Measurements from ENCODE around the gene TCF12. TPM values are rescaled to one million over a fixed set of nuclear protein-coding genes. Genes with fewer than 3 reads are reported as not detected.

The TCF12 gene
- total RNA-seq, 1 experiment from 2014 or later = 76.7 TPM

GRCh38 chr15:56948000-56948763, 29.7 kb downstream of the TCF12 start:
- H3K9me3 ChIP-seq (ENCODE audit: control insufficient read depth, low read depth, low read length) = no peaks in the 10 kb centered on the region
- no peak overlapping the region for H4K8ac ChIP-seq (replicated peaks; ENCODE audit: insufficient read length, low read depth, low read length)
- H3K14ac ChIP-seq (ENCODE audit: insufficient read depth, low read length) = no peak overlapping the region
- no peak overlapping the region for H3K4ac ChIP-seq (ENCODE audit: low read depth, low read length)
- H3K56ac ChIP-seq (ENCODE audit: insufficient read length, low read depth, low read length) = no peak overlapping the region
- no peak overlapping the region for H2AK5ac ChIP-seq (ENCODE audit: insufficient read length, low read length)
- H3K9me3 Mint-ChIP-seq = peaks cover 7% of the 10 kb centered on the region in 2 experiments; a peak in 3 of 5 replicates
- no peak overlapping the region for H3T11ph ChIP-seq (ENCODE audit: low read length)
- H2BK5ac ChIP-seq (ENCODE audit: insufficient read length, low read length) = no peak overlapping the region
- no peak overlapping the region for H3K9ac ChIP-seq (ENCODE audit: extremely low read depth, insufficient read length, low read length)
- no peak overlapping the region for H2BK12ac ChIP-seq (ENCODE audit: insufficient read length, low read depth, low read length)
- peaks cover 7% of the 10 kb centered on the region for H3K79me1 ChIP-seq (ENCODE audit: insufficient read depth, low read depth, low read length, poor library complexity, severe bottlenecking)
- peaks cover 14 to 25% (median 20%) of the 10 kb centered on the region in 3 experiments for H3K36me3 Mint-ChIP-seq (ENCODE audit: insufficient read depth in 1 of 3, low read depth in 3 of 3)
- no peak overlapping the region for H4K5ac ChIP-seq (ENCODE audit: insufficient read length, low read depth, low read length)
- H2BK120ac ChIP-seq (ENCODE audit: low read depth, low read length, poor library complexity, severe bottlenecking) = no peak overlapping the region
- H3K27ac ChIP-seq (ENCODE audit: insufficient read length, low read depth, low read length) = no peak overlapping the region
- no peaks in the 10 kb centered on the region for H3K27me3 ChIP-seq (ENCODE audit: insufficient read depth, low read length)
- no peaks in the 10 kb centered on the region for H4K20me1 ChIP-seq (ENCODE audit: control insufficient read depth, insufficient read depth, insufficient read length)
- H3K4me1 ChIP-seq (ENCODE audit: insufficient read depth, low read length) = no peaks in the 10 kb centered on the region
- WGBS (ENCODE audit: extremely low coverage, insufficient read length, low lambda C conversion rate) = no CpG with 5 or more reads among the region's 6 CpGs
- H3K27me3 Mint-ChIP-seq (ENCODE audit: low read depth) = no peaks in the 10 kb centered on the region
- H3K23me2 ChIP-seq (ENCODE audit: insufficient read length, low read depth, low read length, poor library complexity, severe bottlenecking) = no peaks in the 10 kb centered on the region
- no peak overlapping the region for H3K4me3 Mint-ChIP-seq
- H2BK20ac ChIP-seq (ENCODE audit: low read depth, low read length, poor library complexity, severe bottlenecking) = no peak overlapping the region
- peaks cover 8% of the 10 kb centered on the region; the same call in 1 of the 2 replicates for H3K79me2 ChIP-seq (ENCODE audit: insufficient read depth, low read length)
- no peak overlapping the region for H3K4me2 ChIP-seq (ENCODE audit: insufficient read depth, insufficient read length, low read length)
- H3K23ac ChIP-seq (ENCODE audit: insufficient read length, low read depth, low read length) = no peak overlapping the region
- peak overlapping the region in 1 of 3 experiments; percentile 56; a peak in 2 of 7 replicates for H3K27ac Mint-ChIP-seq
- H3K4me1 Mint-ChIP-seq = peaks cover 3% of the 10 kb centered on the region in 2 experiments; a peak in 2 of 4 replicates
- H2BK15ac ChIP-seq (ENCODE audit: low read depth, low read length) = no peak overlapping the region
- H4K91ac ChIP-seq (ENCODE audit: insufficient read length, low read depth, low read length) = no peak overlapping the region
- no peak for DNase-seq
- no peak overlapping the region for H2AFZ ChIP-seq (ENCODE audit: low read length)
- TF ChIP-seq, protein P1, sequence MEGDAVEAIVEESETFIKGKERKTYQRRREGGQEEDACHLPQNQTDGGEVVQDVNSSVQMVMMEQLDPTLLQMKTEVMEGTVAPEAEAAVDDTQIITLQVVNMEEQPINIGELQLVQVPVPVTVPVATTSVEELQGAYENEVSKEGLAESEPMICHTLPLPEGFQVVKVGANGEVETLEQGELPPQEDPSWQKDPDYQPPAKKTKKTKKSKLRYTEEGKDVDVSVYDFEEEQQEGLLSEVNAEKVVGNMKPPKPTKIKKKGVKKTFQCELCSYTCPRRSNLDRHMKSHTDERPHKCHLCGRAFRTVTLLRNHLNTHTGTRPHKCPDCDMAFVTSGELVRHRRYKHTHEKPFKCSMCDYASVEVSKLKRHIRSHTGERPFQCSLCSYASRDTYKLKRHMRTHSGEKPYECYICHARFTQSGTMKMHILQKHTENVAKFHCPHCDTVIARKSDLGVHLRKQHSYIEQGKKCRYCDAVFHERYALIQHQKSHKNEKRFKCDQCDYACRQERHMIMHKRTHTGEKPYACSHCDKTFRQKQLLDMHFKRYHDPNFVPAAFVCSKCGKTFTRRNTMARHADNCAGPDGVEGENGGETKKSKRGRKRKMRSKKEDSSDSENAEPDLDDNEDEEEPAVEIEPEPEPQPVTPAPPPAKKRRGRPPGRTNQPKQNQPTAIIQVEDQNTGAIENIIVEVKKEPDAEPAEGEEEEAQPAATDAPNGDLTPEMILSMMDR (conservative IDR thresholded peaks at IDR 0.05) = no peak
- no peak overlapping the region for H3K18ac ChIP-seq (ENCODE audit: insufficient read length, low read depth, low read length)

Measured in H9 (cell line).